DLD1 (cell line): Measurements from ENCODE around the gene ELMO1.

Experiments used
- in situ Hi-C: cut with HindIII; loops from 2 replicates; pipeline ENCODE4 v1.10.0; 2017; ENCODE audit warnings: low sequenced_read_pairs

Gene ELMO1

GRCh38 chr7:37201003-37201875 lies 247.4 kb downstream of the ELMO1 start:
- in situ Hi-C loops = loop anchor here (25.0 kb wide), 1 partner anchor 714 kb away; no protein-coding TSS in a partner anchor

- in situ Hi-C loops = no loop called here
Measured at GRCh38 chr7:37198906-37199485, 249.7 kb downstream of the ELMO1 start.

- in situ Hi-C loops = no loop called here
Measured at GRCh38 chr7:37198041-37198905, 250.4 kb downstream of the ELMO1 start.

- in situ Hi-C loops = no loop called here
Measured at GRCh38 chr7:37197108-37197507, 251.6 kb downstream of the ELMO1 start.

GRCh38 chr7:37196676-37197075 lies 252.0 kb downstream of the ELMO1 start:
- in situ Hi-C loops = no loop called here

- in situ Hi-C loops = no loop called here
Measured at GRCh38 chr7:37195388-37195787, 253.3 kb downstream of the ELMO1 start.

GRCh38 chr7:37194943-37195342 lies 253.7 kb downstream of the ELMO1 start:
- in situ Hi-C loops = no loop called here

GRCh38 chr7:37193775-37194135 lies 254.9 kb downstream of the ELMO1 start:
- in situ Hi-C loops = no loop called here

GRCh38 chr7:37193087-37193774 lies 255.4 kb downstream of the ELMO1 start:
- in situ Hi-C loops = no loop called here

GRCh38 chr7:37191797-37192196 lies 256.9 kb downstream of the ELMO1 start:
- in situ Hi-C loops = no loop called here

GRCh38 chr7:37187179-37187578 lies 261.5 kb downstream of the ELMO1 start:
- in situ Hi-C loops = no loop called here

- in situ Hi-C loops = no loop called here
Measured at GRCh38 chr7:37186753-37187152, 261.9 kb downstream of the ELMO1 start.

- in situ Hi-C loops = no loop called here
Measured at GRCh38 chr7:37181550-37181932, 267.1 kb downstream of the ELMO1 start.

GRCh38 chr7:37180828-37181549 lies 267.7 kb downstream of the ELMO1 start:
- in situ Hi-C loops = no loop called here

GRCh38 chr7:37176079-37176478 lies 272.6 kb downstream of the ELMO1 start:
- in situ Hi-C loops = no loop called here

GRCh38 chr7:37174460-37174859 lies 274.2 kb downstream of the ELMO1 start:
- in situ Hi-C loops = no loop called here

- in situ Hi-C loops = no loop called here
Measured at GRCh38 chr7:37173670-37174069, 275.0 kb downstream of the ELMO1 start.

GRCh38 chr7:37162106-37162505 lies 286.6 kb downstream of the ELMO1 start:
- in situ Hi-C loops = no loop called here

GRCh38 chr7:37160656-37161055 lies 288.0 kb downstream of the ELMO1 start:
- in situ Hi-C loops = no loop called here

- in situ Hi-C loops = no loop called here
Measured at GRCh38 chr7:37153376-37153775, 295.3 kb downstream of the ELMO1 start.
